Fibroblast of the aortic adventitia (primary cell): Measurements from ENCODE around the gene MKX. TPM values are rescaled to one million over a fixed set of nuclear protein-coding genes. Genes with fewer than 3 reads are reported as not detected.

Experiments used
- DNase-seq: peaks from one replicate; pipeline ENCODE4 v3.0.0-alpha.2; 2010; ENCODE audit warnings: low read depth
- H3K4me3 ChIP-seq: 2 replicates; pipeline ENCODE4 v1.5.1; 2011; ENCODE audit warnings: low read depth, mild to moderate bottlenecking, control low read depth, low read length, moderate library complexity
- CTCF ChIP-seq: IDR thresholded peaks from 2 replicates; pipeline ENCODE4 v1.5.1; 2011; ENCODE audit warnings: mild to moderate bottlenecking, low read length, control low read depth, inconsistent platforms; ENCODE audit not compliant: insufficient read depth
- total RNA-seq: library from RNA; depleted of rRNA; stranded (reverse); fragments of >200 nt; gene quantifications from 2 replicates; pipeline ENCODE4 v1.2.3, GENCODE V29; 2012; ENCODE audit warnings: low replicate concordance

Gene MKX
- total RNA-seq, 1 donor, result 0.27 TPM

- no peak for DNase-seq
- no peak overlapping the region for H3K4me3 ChIP-seq
- TF ChIP-seq CTCF, result no peak
These were observed 31.3 kb downstream of the MKX start for GRCh38 chr10:27714349-27714748.

GRCh38 chr10:27713941-27714340, 31.7 kb downstream of the MKX start:
- DNase-seq, result peak; percentile 2
- no peak for TF ChIP-seq CTCF
- no peak overlapping the region for H3K4me3 ChIP-seq

- H3K4me3 ChIP-seq, result no peak overlapping the region
- no peak for TF ChIP-seq CTCF
- no peak for DNase-seq
These were observed 35.6 kb downstream of the MKX start for GRCh38 chr10:27710014-27710413.

GRCh38 chr10:27709304-27709703, 36.3 kb downstream of the MKX start:
- no peak for TF ChIP-seq CTCF
- no peak overlapping the region for H3K4me3 ChIP-seq
- no peak for DNase-seq

GRCh38 chr10:27701938-27702537, 43.6 kb downstream of the MKX start:
- TF ChIP-seq CTCF, result no peak
- no peak overlapping the region for H3K4me3 ChIP-seq
- DNase-seq, result no peak

- no peak overlapping the region for H3K4me3 ChIP-seq
- DNase-seq, result no peak
- TF ChIP-seq CTCF, result no peak
These were observed 45.8 kb downstream of the MKX start for GRCh38 chr10:27699776-27700175.

- no peak for DNase-seq
- no peak for TF ChIP-seq CTCF
- no peak overlapping the region for H3K4me3 ChIP-seq
These were observed 46.7 kb downstream of the MKX start for GRCh38 chr10:27698961-27699360.
